Central memory CD8-positive, alpha-beta T cell (primary cell): ENCODE measurements around the gene CSRP1.
"Not testable (repeated sequence)": the region's sequence is repeated elsewhere in the genome, so short reads cannot be mapped to it uniquely, and the experiment has no call there.

Source experiments
- ATAC-seq: fragments of 150-1000 bp; cut with Tn5 transposase; replicated peaks from 2 replicates; pipeline ENCODE4 v1.10.0; 2022; ENCODE audit warnings: mild to moderate bottlenecking, moderate FRiP score, moderate number of reproducible peaks; ENCODE audit not compliant: poor library complexity, severe bottlenecking; ENCODE audit errors: extremely low read depth
- DNase-seq, 2 donors: peaks; one replicate each; pipeline ENCODE4 v3.0.0; 2021; ENCODE audit warnings: low spot score in 2 of 2
- H3K27ac Mint-ChIP-seq: one replicate; pipeline ENCODE4 v1.8.0; 2022; ENCODE audit warnings: low read depth, mild to moderate bottlenecking, moderate library complexity, mixed read lengths
- H3K27me3 Mint-ChIP-seq: one replicate; pipeline ENCODE4 v1.8.0; 2022; ENCODE audit warnings: mixed read lengths
- H3K36me3 Mint-ChIP-seq: one replicate; pipeline ENCODE4 v1.8.0; 2022; ENCODE audit warnings: mild to moderate bottlenecking, moderate library complexity, mixed read lengths; ENCODE audit not compliant: insufficient read depth
- H3K4me1 Mint-ChIP-seq: one replicate; pipeline ENCODE4 v1.8.0; 2022; ENCODE audit warnings: mixed read lengths
- H3K4me3 Mint-ChIP-seq: one replicate; pipeline ENCODE4 v1.8.0; 2022; ENCODE audit warnings: mild to moderate bottlenecking, moderate library complexity, mixed read lengths
- H3K9me3 Mint-ChIP-seq: one replicate; pipeline ENCODE4 v1.8.0; 2022; ENCODE audit warnings: mixed read lengths

Gene CSRP1

GRCh38 chr1:201506557-201507359 lies at the start of gene CSRP1:
Gene CSRP1, minus strand, starts transcription at chr1:201507123. Its CDS starts 10,820 bp downstream, at chr1:201496303.
- DNase-seq (peak; percentile 58 to 63), ATAC-seq (peak; percentile 96)
- Mint-ChIP-seq H3K9me3 (no peaks in the 10 kb centered on the region), H3K4me1 (peaks cover 40% of the 10 kb centered on the region), H3K27ac (peak within 1 kb of the TSS; percentile 83), H3K36me3 (peaks cover 1% of the 10 kb centered on the region), H3K27me3 (no peaks in the 10 kb centered on the region), H3K4me3 (peak within 1 kb of the TSS; percentile 84)

DNA sequence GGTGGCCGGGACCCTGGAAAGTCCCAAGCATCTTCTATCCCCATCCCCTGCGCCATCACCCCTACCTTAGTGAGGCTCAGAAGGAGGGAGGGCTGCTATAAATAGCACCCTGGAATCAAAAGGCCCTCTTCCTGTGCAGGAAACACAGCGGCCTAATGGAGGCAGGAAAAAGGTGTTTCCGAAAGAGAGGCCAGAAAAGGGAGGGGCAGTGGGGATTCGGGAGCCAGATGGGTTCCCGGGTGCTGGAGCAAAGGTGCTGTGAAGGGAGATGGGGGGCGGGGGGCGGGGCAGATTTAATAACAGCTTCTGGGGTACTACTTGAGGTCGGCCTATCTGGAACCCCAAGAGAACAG lies 48.6 kb upstream of the CSRP1 start:
- H3K36me3 Mint-ChIP-seq = peaks cover 3% of the 10 kb centered on the region
- H3K9me3 Mint-ChIP-seq = no peaks in the 10 kb centered on the region
- no peaks in the 10 kb centered on the region for H3K4me1 Mint-ChIP-seq
- DNase-seq (no peak), ATAC-seq (no peak)
- peaks cover 9% of the 10 kb centered on the region for H3K27me3 Mint-ChIP-seq
- H3K4me3 Mint-ChIP-seq = no peak overlapping the region
- no peak overlapping the region for H3K27ac Mint-ChIP-seq

DNA sequence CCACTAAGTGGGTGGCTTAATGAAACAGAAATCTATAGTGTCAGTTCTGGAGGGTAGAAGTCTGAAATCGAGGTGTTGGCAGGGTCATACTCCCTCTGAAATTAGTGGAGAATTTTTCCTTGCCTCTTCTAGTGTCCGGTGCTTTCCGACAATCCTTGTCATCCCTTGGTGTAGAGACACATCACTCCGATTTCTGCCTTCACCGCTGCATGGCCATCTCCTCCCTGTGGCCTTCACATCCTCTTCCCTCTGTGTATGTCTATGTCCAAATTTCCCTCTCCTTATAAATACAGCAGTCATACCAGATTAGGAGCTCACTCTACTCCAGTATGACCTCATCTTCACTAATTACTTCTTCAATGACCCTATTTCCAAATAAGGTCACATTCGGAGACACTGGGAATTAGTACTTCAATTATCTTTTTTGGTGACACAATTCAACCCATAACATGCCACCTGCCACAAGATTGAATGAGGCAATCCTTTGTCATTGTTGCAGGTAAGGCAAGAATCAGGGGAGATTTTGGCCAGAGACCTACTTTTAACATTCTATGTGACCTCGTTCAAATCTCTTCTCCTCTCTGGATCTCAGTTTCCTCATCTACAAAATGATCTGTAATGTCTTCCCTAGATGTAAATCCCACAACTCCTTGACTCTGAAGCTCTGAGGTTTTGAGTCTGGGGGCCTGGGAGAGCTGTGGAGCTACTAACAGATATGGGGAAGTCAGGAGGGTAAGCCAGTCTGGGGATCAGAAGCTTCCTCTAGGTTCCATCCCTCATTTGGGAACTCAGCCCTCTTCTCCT lies 48.1 kb upstream of the CSRP1 start:
- H3K36me3 Mint-ChIP-seq = peaks cover 3% of the 10 kb centered on the region
- H3K4me1 Mint-ChIP-seq = no peaks in the 10 kb centered on the region
- H3K27me3 Mint-ChIP-seq = peaks cover 9% of the 10 kb centered on the region
- no peak overlapping the region for H3K27ac Mint-ChIP-seq
- no peaks in the 10 kb centered on the region for H3K9me3 Mint-ChIP-seq
- no peak for ATAC-seq
- no peak for DNase-seq
- H3K4me3 Mint-ChIP-seq = no peak overlapping the region

- Mint-ChIP-seq H3K9me3 (no peaks in the 10 kb centered on the region), H3K4me3 (no peak overlapping the region), H3K27me3 (peaks cover 9% of the 10 kb centered on the region), H3K36me3 (peaks cover 3% of the 10 kb centered on the region), H3K4me1 (no peaks in the 10 kb centered on the region), H3K27ac (no peak overlapping the region)
- DNase-seq = no peak
- ATAC-seq = no peak
Measured at GRCh38 chr1:201554190-201554600, 47.3 kb upstream of the CSRP1 start.

DNA sequence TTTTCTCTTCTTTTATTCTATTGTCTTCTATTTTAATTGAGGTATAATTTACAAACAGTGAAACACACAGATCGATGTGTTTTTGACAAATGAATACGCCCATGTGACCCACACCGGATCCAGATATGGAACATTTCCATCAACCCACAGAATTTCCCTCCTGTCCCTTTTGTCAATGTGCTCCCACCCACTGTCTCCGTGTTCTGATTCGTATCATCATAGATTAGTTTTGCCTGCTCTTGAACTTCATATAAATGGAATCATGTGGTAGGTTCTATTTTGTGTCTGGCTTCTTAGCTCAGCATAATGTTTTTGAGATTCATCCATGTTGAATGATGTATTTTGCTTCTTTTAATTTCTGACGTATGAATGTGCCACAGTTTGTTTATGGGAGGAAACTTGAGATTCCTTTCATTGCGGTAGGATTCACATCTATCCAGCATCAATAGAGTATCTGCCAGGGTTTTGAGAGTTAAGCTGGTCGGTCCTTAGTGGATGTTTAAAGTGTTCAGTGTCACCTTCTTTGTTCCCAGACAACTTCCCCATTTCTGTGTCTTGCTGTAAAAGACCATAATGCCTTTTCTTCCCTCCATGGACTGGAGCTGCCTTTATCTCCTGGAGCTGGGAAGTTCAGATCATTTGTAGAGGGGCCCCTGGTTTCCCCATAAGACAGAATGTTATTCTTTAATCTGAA lies 46.7 kb upstream of the CSRP1 start:
- DNase-seq (no peak), ATAC-seq (no peak)
- Mint-ChIP-seq H3K4me3 (no peak overlapping the region), H3K27me3 (peaks cover 9% of the 10 kb centered on the region), H3K36me3 (peaks cover 3% of the 10 kb centered on the region), H3K4me1 (no peaks in the 10 kb centered on the region), H3K27ac (no peak overlapping the region), H3K9me3 (no peaks in the 10 kb centered on the region)

DNA sequence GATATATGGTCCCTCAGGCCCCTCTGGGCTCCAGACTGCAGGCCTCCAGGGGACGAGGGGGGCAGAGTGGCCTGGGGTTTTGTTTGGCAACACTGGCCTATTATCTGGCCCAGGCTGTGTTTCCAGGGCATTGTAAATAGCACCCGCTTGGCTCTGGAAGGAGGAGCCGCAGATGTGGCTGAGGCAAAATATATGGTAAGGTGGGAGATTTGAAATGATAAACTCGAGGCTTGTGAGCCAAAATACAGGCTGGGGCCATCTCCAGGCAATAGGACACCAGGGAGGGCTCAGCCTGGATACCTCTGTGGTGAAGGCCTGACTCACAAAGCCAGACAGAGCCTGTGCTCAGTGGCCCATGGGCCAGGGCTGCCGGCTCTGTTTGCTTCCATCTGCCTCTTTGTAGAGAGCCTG lies 46.0 kb upstream of the CSRP1 start:
- DNase-seq (no peak), ATAC-seq (no peak)
- H3K9me3 Mint-ChIP-seq = no peaks in the 10 kb centered on the region
- H3K27me3 Mint-ChIP-seq = peaks cover 9% of the 10 kb centered on the region
- H3K4me1 Mint-ChIP-seq = no peaks in the 10 kb centered on the region
- peaks cover 3% of the 10 kb centered on the region for H3K36me3 Mint-ChIP-seq
- H3K27ac Mint-ChIP-seq = no peak overlapping the region
- H3K4me3 Mint-ChIP-seq = no peak overlapping the region

GRCh38 chr1:201551877-201552731 lies 45.2 kb upstream of the CSRP1 start:
- Mint-ChIP-seq H3K4me3 (no peak overlapping the region), H3K27me3 (peaks cover 9% of the 10 kb centered on the region), H3K9me3 (no peaks in the 10 kb centered on the region), H3K36me3 (peaks cover 3% of the 10 kb centered on the region), H3K4me1 (no peaks in the 10 kb centered on the region), H3K27ac (no peak overlapping the region)
- ATAC-seq (no peak), DNase-seq (no peak)

- Mint-ChIP-seq H3K27ac (no peak overlapping the region), H3K27me3 (peaks cover 13% of the 10 kb centered on the region), H3K36me3 (peaks cover 3% of the 10 kb centered on the region)
Measured at GRCh38 chr1:201551096-201551495, 44.2 kb upstream of the CSRP1 start.

DNA sequence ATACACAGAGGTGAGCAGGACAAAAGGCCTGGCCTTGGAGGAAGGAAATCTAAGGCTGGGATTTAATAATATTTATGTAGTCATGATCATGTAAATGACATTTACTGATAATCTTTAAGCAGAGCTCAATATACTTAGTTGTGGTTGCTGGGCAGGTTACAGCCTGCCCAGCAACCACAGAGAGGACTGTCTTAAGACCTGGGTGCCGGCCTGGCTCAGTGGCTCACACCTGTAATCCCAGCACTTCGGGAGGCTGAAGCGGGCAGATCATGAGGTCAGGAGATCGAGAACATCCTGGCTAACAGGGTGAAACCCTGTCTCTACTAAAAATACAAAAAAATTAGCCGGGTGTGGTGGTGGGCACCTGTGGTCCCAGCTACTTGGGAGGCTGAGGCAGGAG lies 42.6 kb upstream of the CSRP1 start:
- not testable (repeated sequence) for ATAC-seq, H3K36me3 Mint-ChIP-seq, H3K27ac Mint-ChIP-seq, H3K9me3 Mint-ChIP-seq, H3K4me1 Mint-ChIP-seq, DNase-seq, H3K4me3 Mint-ChIP-seq
- H3K27me3 Mint-ChIP-seq = peaks cover 28% of the 10 kb centered on the region

More at GRCh38 chr1:201551096-201551495, 44.2 kb upstream of the CSRP1 start:
- H3K4me3 Mint-ChIP-seq = no peak overlapping the region
- no peaks in the 10 kb centered on the region for H3K9me3 Mint-ChIP-seq
- peaks cover 3% of the 10 kb centered on the region for H3K4me1 Mint-ChIP-seq
- DNase-seq (no peak), ATAC-seq (no peak)

- Mint-ChIP-seq H3K4me1 (peaks cover 5% of the 10 kb centered on the region), H3K27ac (no peak overlapping the region), H3K4me3 (no peak overlapping the region), H3K36me3 (no peaks in the 10 kb centered on the region), H3K9me3 (no peaks in the 10 kb centered on the region), H3K27me3 (peaks cover 54% of the 10 kb centered on the region)
- DNase-seq (no peak), ATAC-seq (no peak)
Measured at GRCh38 chr1:201545851-201546492, 39.0 kb upstream of the CSRP1 start.

DNA sequence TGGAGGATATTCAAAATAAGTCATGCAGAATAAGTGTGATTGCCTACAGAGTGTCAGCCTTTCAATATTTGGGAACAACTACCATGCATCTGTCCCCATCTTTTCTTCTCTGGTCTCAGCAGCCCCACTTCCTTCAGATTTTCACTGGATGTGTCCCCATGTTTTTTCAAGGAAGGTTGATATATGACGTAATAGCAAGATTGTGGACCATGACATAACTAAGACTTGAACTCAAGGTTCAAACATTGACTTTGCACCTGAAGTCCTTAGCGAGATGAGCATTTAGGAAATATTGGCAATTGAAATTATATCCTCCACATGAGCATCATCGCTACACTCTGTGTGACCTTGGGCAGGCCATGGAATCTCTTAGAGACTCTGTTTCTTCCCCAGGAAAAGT lies 37.8 kb upstream of the CSRP1 start:
- DNase-seq (no peak), ATAC-seq (no peak)
- Mint-ChIP-seq H3K4me1 (peaks cover 12% of the 10 kb centered on the region), H3K27me3 (peaks cover 67% of the 10 kb centered on the region), H3K27ac (no peak overlapping the region), H3K9me3 (no peaks in the 10 kb centered on the region), H3K4me3 (no peak overlapping the region), H3K36me3 (no peaks in the 10 kb centered on the region)
